GM19043 (cell line): ENCODE data around the gene R3HDM4.
"Not testable (repeated sequence)": the region's sequence is repeated elsewhere in the genome, so short reads cannot be mapped to it uniquely, and the experiment has no call there.

Experiments used
- ATAC-seq: cut with Tn5 transposase; IDR thresholded peaks from one replicate; pipeline ENCODE4 v1.9.1; 2021; ENCODE audit warnings: low read depth; ENCODE audit not compliant: unreplicated experiment

The R3HDM4 gene

DNA sequence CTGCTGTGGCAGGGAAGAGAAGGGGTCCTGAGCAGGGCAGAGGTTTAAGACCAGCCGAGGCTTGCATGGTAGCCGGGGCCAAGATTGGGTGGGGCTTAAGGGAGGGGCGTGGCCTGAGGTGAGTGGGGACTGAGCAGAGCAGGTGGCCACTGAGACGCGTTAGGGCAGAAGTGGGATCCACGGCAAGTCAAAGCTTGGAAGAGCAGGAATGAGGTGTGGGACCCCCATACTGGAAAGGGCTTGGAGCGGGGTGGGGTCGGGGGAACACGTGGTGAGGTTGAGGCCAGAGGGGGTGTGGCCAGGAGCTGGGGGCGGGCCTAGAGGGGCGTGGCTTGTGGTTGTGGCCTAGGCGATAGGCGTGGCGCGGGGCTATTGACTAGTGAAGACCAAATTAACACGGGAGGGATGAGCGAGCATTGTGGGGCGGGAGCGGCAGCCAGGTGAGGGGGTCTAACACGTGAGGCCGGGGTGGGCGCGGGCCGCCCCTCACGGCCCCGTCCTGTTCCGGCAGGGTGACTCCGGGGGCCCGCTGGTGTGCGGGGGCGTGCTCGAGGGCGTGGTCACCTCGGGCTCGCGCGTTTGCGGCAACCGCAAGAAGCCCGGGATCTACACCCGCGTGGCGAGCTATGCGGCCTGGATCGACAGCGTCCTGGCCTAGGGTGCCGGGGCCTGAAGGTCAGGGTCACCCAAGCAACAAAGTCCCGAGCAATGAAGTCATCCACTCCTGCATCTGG, 50.3 kb downstream of the R3HDM4 start:
- ATAC-seq = no peak

- ATAC-seq = no peak
Measured at GRCh38 chr19:861756-862580, 51.1 kb downstream of the R3HDM4 start.

DNA sequence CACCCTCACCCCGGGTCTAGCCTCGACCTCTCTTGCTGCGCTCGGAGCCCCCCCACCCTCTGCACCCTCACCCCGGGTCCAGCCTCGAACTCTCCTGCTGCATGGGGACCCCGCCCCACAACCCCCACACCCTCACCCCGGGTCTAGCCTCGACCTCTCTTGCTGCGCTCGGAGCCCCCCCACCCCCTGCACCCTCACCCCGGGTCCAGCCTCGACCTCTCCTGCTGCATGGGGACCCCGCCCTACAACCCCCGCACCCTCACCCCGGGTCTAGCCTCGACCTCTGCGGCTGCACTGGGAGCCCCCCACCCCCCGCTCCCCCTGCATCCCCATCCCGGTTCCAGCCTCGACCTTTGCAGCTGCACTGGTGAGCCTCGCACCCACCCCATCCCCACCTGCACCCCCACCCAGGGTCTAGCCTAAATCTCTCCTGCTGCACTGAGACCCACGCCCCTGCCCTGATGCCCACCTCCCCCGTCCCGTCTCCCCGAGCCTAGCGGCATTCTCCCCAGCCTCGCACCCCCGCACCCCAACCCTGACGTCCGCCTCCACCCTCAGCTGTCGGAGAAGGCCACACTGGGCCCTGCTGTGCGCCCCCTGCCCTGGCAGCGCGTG, 51.8 kb downstream of the R3HDM4 start:
- ATAC-seq = no peak

- ATAC-seq = no peak
Measured at GRCh38 chr19:858868-859843, 53.9 kb downstream of the R3HDM4 start, which contains the start of gene CFD. Gene CFD, plus strand, starts transcription at chr19:859664. Its CDS starts 26 bp downstream, at chr19:859690.

- no peak for ATAC-seq
Measured at GRCh38 chr19:858284-858683, 54.7 kb downstream of the R3HDM4 start.

- ATAC-seq = no peak
Measured at GRCh38 chr19:855566-856120, 57.4 kb downstream of the R3HDM4 start.

- no peak for ATAC-seq
Measured at GRCh38 chr19:855142-855541, 57.9 kb downstream of the R3HDM4 start.

DNA sequence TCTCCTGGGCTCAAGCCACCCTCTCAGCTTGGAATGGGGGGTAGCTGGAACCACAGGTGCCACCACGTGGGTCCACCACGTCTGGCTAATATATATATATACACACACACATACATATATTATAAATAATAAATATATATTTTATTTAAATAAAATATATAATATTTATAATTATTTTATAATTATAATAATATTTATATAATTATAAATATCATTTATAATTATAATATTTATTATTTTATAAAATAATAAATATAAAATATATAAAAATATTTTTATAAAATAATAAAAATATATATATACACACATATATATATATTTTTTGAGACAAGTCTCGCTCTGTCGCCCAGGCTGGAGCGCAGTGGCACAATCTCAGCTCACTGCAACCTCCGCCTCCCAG, 58.5 kb downstream of the R3HDM4 start:
- no peak for ATAC-seq

DNA sequence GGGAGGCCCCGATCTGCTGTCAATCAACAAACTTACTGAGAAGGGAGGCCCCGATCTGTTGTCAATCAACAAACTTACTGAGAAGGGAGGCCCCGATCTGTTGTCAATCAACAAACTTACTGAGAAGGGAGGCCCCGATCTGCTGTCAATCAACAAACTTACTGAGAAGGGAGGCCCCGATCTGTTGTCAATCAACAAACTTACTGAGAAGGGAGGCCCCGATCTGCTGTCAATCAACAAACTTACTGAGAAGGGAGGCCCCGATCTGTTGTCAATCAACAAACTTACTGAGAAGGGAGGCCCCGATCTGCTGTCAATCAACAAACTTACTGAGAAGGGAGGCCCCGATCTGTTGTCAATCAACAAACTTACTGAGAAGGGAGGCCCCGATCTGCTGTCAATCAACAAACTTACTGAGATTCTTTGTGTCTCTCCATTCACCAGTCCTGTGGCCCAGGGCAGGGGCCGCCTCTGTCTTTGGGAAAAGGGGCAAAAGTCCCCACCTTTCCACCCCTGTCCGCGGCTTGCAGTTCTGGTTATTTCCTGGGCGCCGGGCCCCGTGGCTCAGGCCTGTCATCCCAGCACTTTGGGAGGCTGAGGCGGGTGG, 59.3 kb downstream of the R3HDM4 start:
- ATAC-seq = not testable (repeated sequence)

DNA sequence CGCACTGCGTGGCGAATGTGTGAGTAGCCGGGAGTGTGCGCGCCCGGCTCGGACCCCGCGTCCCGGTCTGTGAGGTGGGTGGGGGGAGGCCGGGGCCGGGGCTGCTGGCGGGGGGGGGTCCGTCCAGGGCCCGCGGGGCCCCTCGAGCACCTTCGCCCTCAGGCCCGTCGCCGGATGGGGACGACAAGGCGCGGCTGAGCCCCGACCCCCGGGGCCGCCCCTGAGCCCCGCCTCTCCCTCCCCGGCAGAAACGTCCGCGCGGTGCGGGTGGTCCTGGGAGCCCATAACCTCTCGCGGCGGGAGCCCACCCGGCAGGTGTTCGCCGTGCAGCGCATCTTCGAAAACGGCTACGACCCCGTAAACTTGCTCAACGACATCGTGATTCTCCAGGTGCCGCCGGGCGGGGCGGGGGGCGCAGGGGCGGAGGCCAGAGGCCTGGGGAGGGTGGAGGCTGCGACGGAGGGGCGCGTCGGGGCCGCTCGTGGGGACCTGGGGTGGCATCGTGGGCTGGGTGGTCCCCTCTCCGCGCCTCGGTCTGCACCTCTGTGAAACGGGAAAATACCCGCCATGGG, 59.9 kb downstream of the R3HDM4 start:
- ATAC-seq = no peak

DNA sequence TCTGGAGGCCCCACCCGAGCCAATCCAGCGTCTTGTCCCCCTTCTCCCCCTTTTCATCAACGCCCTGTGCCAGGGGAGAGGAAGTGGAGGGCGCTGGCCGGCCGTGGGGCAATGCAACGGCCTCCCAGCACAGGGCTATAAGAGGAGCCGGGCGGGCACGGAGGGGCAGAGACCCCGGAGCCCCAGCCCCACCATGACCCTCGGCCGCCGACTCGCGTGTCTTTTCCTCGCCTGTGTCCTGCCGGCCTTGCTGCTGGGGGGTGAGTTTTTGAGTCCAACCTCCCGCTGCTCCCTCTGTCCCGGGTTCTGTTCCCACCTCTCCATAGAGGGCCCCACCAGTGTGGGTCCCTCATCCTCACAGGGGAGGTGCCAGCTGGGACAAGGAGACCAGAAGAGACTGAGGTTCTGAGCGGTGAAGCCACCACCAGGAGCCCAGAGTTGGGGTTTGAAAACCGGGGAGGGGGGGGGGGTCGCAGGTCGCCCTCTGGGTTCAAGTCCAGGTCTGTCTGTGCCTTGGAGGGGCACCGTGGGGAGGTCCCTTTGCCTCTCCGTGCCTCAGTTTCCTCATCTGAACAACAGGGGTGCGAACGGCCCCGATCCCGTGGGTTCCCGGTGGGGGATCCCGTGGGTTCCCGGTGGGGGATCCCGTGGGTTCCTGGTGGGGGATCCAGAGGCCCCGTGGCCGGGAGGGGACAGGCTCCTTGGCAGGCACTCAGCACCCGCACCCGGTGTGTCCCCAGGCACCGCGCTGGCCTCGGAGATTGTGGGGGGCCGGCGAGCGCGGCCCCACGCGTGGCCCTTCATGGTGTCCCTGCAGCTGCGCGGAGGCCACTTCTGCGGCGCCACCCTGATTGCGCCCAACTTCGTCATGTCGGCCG, 60.6 kb downstream of the R3HDM4 start, which contains the start of gene ELANE:
TSS of gene ELANE (plus strand) at position 168 of the 878 bp plus-strand sequence. CDS start at position 194, 26 bp downstream.
- ATAC-seq = no peak

DNA sequence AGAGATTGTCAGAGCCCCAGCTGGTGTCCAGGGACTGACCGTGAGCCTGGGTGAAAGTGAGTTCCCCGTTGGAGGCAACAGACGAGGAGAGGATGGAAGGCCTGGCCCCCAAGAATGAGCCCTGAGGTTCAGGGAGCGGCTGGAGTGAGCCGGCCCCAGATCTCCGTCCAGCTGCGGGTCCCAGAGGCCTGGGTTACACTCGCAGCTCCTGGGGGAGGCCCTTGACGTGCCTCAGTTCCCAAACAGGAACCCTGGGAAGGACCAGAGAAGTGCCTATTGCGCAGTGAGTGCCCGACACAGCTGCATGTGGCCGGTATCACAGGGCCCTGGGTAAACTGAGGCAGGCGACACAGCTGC, 62.1 kb downstream of the R3HDM4 start:
- no peak for ATAC-seq

GRCh38 chr19:850221-850978, 62.6 kb downstream of the R3HDM4 start:
- ATAC-seq = no peak

DNA sequence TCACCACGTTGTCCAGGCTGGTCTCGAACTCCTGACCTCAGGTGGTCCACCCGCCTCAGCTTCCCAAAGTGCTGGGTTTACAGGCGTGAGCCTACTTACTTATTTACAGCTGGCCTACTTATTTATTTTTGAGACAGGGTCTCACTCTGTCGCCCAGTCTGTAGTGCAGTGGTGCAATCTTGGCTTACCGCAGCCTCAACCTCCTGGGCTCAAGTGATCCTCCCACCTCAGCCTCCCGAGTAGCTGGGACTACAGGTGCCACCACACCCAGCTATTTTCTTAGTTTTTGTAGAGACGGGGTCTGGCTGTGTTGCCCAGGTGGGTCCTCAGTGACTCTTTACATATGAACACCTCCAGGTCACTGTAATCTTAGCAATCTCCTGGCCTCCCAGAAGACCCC, 63.8 kb downstream of the R3HDM4 start:
- not testable (repeated sequence) for ATAC-seq

DNA sequence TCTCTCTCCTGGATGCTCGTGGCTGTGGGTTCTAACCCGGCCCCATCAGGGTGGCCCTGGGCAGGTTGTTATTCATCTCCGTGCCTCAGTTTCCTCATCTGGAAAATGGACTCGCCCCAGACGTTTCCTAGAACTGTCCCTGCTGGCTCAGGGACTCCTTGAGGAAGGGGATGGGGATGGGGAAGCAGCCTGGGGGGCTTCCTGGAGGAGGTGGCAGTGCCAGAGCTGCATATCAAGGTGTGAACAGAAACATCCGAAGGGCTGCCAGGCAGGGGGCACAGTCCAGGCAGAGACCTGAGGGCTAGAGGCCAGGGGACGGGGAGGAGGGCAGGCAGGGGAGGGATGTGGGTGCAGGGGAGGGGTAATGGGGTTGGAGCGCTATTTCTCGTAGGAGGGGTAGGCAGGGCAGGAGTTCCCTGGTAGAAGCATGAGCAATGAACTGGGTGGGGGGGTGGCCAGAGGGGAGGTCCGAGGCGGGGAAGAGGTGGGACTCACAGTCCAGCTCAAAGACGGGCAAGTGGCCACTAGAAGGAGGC, 64.6 kb downstream of the R3HDM4 start:
- ATAC-seq = no peak
